NCI-H1105 treated with DMSO at 0.1 percent for 48 hours (cell line): ENCODE measurements around the gene ABI3BP.

Experiments used
- DNase-seq: peaks from one replicate; lab custom pipeline; 2025; lab: John Stamatoyannopoulos, UW

ABI3BP gene

GRCh38 chr3:100730524-100730923 is 262.7 kb downstream of the ABI3BP start:
- no peak for DNase-seq

GRCh38 chr3:100726706-100727105 is 266.5 kb downstream of the ABI3BP start:
- DNase-seq: no peak

- no peak for DNase-seq
Measured at GRCh38 chr3:100725935-100726513, 267.2 kb downstream of the ABI3BP start.

- DNase-seq: no peak
Measured at GRCh38 chr3:100720426-100720825, 272.8 kb downstream of the ABI3BP start.

DNA sequence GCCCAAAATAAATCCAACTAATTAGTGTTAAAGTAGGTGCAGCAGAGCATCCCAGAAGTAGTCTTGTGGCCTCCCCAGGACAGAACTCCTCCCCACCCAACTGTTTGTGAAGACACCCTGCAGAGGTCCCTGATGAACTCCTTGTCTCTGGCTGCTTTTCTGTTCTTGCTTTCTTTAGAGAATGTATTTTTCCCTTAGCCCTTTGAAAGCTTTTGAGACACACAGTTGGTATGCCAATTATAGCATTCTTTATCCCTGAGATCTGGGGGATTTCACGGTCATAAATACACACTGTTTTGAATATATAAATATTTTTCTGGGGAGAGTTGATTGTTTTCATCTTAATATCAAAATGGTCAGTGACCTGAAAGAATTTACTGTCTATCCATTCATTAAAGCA is 274.1 kb downstream of the ABI3BP start:
- no peak for DNase-seq

DNA sequence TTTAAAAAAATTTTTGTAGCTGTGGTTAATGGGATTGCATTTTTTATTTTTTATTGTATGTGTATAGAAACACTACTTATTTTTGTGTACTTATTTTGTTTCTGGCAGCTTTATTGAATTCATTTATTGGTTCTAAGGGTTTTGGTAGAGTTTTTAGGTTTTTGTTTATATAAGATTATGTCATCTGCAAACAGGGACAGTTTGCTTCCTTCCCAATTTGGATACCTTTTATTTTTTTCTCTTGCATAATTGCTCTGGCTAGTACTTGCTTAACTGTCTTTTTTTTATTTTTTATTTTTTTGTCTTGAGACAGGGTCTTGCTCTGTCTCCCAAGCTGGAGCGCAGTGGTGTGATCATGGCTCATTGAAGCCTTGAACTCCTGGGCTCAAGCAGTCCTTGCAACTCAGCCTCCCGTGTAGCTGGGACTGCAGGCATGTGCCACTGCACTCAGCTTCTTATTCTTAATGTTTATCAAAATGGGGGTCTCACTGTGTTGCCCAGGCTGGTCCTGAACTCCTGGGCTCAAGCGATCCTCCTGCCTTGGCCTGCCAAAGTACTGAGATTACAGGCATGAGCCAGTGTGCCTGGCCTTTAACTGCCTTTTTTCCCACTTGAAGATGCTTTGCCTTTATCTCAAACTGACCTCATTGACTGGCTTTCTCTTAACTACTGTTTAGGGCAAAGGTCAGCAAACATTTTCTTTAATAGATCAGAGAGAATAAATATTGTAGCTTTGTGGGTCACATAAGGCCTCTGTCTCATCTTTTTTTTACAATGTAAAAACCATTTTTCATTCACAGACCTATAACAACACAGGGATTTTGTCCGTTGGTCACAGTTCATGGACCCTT is 275.4 kb downstream of the ABI3BP start:
- DNase-seq: no peak

GRCh38 chr3:100717063-100717462 is 276.2 kb downstream of the ABI3BP start:
- no peak for DNase-seq

DNA sequence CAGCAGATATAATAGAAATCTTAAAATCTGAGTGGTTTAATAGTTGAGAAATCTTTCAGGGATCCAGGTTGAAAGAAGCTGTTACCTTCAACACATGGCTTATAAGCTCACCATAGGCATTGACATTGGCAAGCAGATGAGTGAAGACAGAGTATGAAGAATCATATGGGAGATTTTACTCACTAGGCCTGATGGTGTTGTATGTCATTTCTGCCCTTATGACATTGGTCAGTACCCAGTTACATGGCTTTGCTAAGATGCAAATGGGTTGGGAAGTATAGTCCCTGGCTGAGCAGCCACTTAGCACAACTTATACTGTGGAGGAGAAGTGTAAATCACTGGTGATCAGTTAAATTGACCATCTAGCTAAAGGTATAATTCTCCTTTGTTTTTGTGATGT is 278.0 kb downstream of the ABI3BP start:
- no peak for DNase-seq

DNA sequence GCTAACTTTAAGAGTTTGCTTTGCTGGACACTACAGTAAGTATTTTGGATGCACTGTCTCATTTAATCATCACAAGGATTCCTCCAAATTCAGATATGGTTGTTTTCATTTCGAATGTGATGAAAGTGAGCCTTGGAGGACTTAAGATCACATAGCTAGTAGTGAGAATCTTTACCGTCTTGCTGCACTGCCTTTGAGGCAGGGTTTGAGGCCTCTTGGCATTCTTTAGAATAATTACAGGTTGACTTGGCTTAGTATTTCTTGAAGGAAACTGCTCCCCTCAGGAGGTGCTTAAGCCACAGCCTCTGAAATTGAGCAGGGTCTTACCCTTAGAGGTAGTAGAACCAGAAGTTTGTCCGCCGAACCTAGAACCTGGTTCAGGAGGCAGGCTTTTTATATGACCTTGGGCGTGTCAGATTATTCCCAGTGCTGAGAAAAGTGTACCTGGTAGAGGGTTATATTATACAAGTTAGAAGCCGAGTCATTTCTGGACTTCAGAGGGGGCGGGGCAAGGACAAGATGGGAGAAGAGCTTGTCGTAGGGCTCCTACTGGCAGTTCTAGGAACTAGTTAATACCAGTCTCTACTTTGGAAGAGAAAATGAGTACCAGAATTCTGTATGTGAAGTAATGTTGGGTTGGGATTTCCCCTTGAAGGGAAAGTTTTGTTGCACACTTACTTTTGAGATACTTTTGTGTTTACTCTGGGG is 282.8 kb downstream of the ABI3BP start:
- no peak for DNase-seq

DNA sequence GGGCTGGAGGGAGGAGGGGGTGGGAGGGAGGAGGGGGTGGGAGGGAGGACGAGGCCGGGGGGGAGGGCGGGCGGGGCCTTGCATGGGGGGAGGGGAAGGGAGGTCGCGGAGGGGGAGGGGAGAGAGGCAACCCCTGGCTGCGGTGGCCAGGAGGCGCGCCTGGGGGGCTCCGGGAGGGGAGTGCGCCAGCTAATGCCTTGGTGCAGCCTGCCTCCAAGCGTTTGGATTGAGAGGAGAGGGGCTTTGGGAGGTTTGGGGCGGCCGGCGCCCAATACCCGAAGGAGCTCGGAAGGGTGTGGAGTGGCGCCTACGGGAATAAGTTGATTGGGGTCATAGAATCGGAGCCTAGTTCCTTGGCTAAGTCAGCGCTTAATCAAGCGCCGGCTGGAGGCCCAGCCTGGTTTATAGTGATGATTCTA is 283.4 kb downstream of the ABI3BP start:
- peak; percentile 30 for DNase-seq

GRCh38 chr3:100708989-100709841 is 284.0 kb downstream of the ABI3BP start, which contains the start of gene TFG:
TSS of gene TFG (plus strand) at chr3:100709494. CDS start at chr3:100713686, 4,192 bp downstream.
- peak; percentile 98 for DNase-seq

- no peak for DNase-seq
Measured at GRCh38 chr3:100708644-100708988, 284.6 kb downstream of the ABI3BP start.

GRCh38 chr3:100706365-100706764 is 286.9 kb downstream of the ABI3BP start:
- no peak for DNase-seq

DNA sequence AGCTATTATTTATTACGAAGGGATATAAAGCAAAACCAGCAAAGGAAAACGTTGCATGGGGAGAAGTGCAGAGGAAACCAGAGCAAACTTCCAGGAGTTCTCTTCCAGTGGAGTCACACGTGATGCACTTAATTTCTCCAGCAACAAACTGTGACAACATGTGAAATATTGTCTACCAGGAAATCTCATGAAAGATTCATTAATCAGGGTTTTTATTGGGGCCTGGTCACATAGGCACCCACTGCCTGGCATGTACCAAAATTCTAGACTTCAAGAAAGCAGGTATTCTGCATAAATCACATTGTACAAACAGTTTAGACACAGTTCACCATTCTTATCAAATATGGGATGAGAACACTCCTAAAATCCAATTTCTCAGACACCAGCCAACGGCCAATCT is 289.4 kb downstream of the ABI3BP start:
- DNase-seq: no peak

DNA sequence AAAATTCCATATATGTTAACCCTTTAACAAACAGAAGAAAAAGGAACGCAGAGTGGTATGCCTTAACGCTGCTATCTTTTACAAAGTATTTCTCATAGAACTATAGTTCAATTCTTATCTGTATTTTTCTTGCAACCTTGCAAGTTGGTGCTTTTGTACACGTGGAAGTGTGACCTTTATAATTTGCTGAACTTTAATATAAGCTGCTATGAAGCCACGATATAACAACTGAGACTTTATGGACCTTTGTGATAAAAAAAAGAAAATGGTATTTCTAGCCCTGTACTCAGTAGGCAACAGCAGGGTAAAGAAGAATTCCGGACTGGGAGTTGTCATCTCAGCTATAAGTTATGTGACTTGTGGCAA is 290.3 kb downstream of the ABI3BP start:
- DNase-seq: no peak

- DNase-seq: no peak
Measured at GRCh38 chr3:100702082-100702979, 290.9 kb downstream of the ABI3BP start.

- no peak for DNase-seq
Measured at GRCh38 chr3:100700708-100701107, 292.5 kb downstream of the ABI3BP start.
